HepG2 (cell line): ENCODE data around the gene HPD. TPM values are rescaled to one million over a fixed set of nuclear protein-coding genes. Genes with fewer than 3 reads are reported as not detected.

Experiments used
- AGO1 ChIP-seq: fragments of 200-400 bp; formaldehyde crosslinking; IDR thresholded peaks from 2 replicates; pipeline ENCODE4 v1.6.1; 2017; ENCODE audit warnings: mild to moderate bottlenecking, low read depth, low read length, moderate library complexity; ENCODE audit not compliant: poor library complexity, severe bottlenecking
- CENPT ChIP-seq: sonication (generic); formaldehyde crosslinking; IDR thresholded peaks from 2 replicates; pipeline ENCODE4 v1.8.0; 2022; ENCODE audit warnings: low read depth, mild to moderate bottlenecking, moderate library complexity, missing genetic modification reagents
- E2F2 ChIP-seq: sonication (generic); formaldehyde crosslinking; IDR thresholded peaks from 2 replicates; pipeline ENCODE4 v1.4.0; 2020; ENCODE audit warnings: missing genetic modification reagents, borderline replicate concordance
- HNF1B ChIP-seq: sonication (generic); formaldehyde crosslinking; IDR thresholded peaks from 2 replicates; pipeline ENCODE4 v1.5.1; 2020; ENCODE audit warnings: mild to moderate bottlenecking, moderate library complexity, missing genetic modification reagents
- MIXL1 ChIP-seq: IDR thresholded peaks from 2 replicates; pipeline ENCODE4 v1.6.1; 2016
- MNT ChIP-seq: fragments of 450-650 bp; IDR thresholded peaks from 2 replicates; pipeline ENCODE4 v1.6.1; 2016
- PAX8 ChIP-seq: sonication (generic); formaldehyde crosslinking; IDR thresholded peaks from 2 replicates; pipeline ENCODE4 v1.8.0; 2022; ENCODE audit warnings: mild to moderate bottlenecking, missing genetic modification reagents, borderline replicate concordance
- RFXANK ChIP-seq: IDR thresholded peaks from 2 replicates; pipeline ENCODE4 v1.6.1; 2016
- SRSF4 ChIP-seq: fragments of 200-400 bp; formaldehyde crosslinking; IDR thresholded peaks from one replicate; pipeline ENCODE4 v1.6.1; 2018; ENCODE audit warnings: mild to moderate bottlenecking, low read depth, low read length, moderate library complexity; ENCODE audit not compliant: poor library complexity, severe bottlenecking
- SRY ChIP-seq: sonication (generic); formaldehyde crosslinking; IDR thresholded peaks from 2 replicates; pipeline ENCODE4 v1.8.0; 2022; ENCODE audit warnings: mild to moderate bottlenecking, missing genetic modification reagents
- TERF1 ChIP-seq: sonication (generic); formaldehyde crosslinking; IDR thresholded peaks from 2 replicates; pipeline ENCODE4 v1.8.0; 2022; ENCODE audit warnings: mild to moderate bottlenecking, missing genetic modification reagents, moderate library complexity
- TFAP4 ChIP-seq: sonication (generic); IDR thresholded peaks from 2 replicates; pipeline ENCODE4 v1.6.1; 2016; ENCODE audit warnings: low read depth, borderline replicate concordance
- U2AF2 ChIP-seq: fragments of 200-400 bp; formaldehyde crosslinking; IDR thresholded peaks from 2 replicates; pipeline ENCODE4 v1.6.1; 2017; ENCODE audit warnings: low read depth, mild to moderate bottlenecking, low read length
- ZNF10 ChIP-seq: sonication (generic); formaldehyde crosslinking; IDR thresholded peaks from 2 replicates; pipeline ENCODE4 v1.4.0; 2020; ENCODE audit warnings: mild to moderate bottlenecking, low read depth, missing genetic modification reagents, borderline replicate concordance
- ZNF101 ChIP-seq: sonication (generic); formaldehyde crosslinking; IDR thresholded peaks from 2 replicates; pipeline ENCODE4 v1.4.0; 2020; ENCODE audit warnings: mild to moderate bottlenecking, low read depth, missing genetic modification reagents, borderline replicate concordance
- ZNF292 ChIP-seq: sonication (generic); formaldehyde crosslinking; IDR thresholded peaks from 2 replicates; pipeline ENCODE4 v1.8.1; 2022; ENCODE audit warnings: mild to moderate bottlenecking, low read depth, missing genetic modification reagents, borderline replicate concordance
- ZNF296 ChIP-seq: sonication (generic); formaldehyde crosslinking; conservative IDR thresholded peaks from 2 replicates; pipeline ENCODE4 v1.5.0; 2020; ENCODE audit warnings: mild to moderate bottlenecking, missing genetic modification reagents
- ZNF501 ChIP-seq: sonication (generic); formaldehyde crosslinking; IDR thresholded peaks from 2 replicates; pipeline ENCODE4 v1.5.1; 2020; ENCODE audit warnings: mild to moderate bottlenecking, moderate library complexity, missing genetic modification reagents
- ZNF737 ChIP-seq: sonication (generic); formaldehyde crosslinking; IDR thresholded peaks from 2 replicates; pipeline ENCODE4 v1.5.0; 2020; ENCODE audit warnings: missing genetic modification reagents, mild to moderate bottlenecking, borderline replicate concordance
- ZNF761 ChIP-seq: sonication (generic); formaldehyde crosslinking; conservative IDR thresholded peaks from 2 replicates; pipeline ENCODE4 v1.4.0; 2020; ENCODE audit warnings: mild to moderate bottlenecking, missing genetic modification reagents
- ZNF878 ChIP-seq: sonication (generic); formaldehyde crosslinking; IDR thresholded peaks from 2 replicates; pipeline ENCODE4 v1.8.1; 2023; ENCODE audit warnings: mild to moderate bottlenecking, missing genetic modification reagents, moderate library complexity
- ZSCAN21 ChIP-seq: sonication (generic); formaldehyde crosslinking; IDR thresholded peaks from 2 replicates; pipeline ENCODE4 v1.8.0; 2022; ENCODE audit warnings: mild to moderate bottlenecking, missing genetic modification reagents, moderate library complexity, borderline replicate concordance
- polyA plus RNA-seq, 8 experiments: library from polyadenylated mRNA; depleted of rRNA in 3 of 8; stranded (reverse) in 7 of 8; unstranded in 1 of 8; fragments of >200 nt; fragmentation: Illumina TruSeq in 4 of 8; extraction: Trizol in 4 of 8; gene quantifications; 2 replicates each; pipeline versions ENCODE4 v1.2.1 to v1.2.3, GENCODE V29; 2011 to 2016; ENCODE audit warnings: low read depth in 4 of 8, missing spikeins in 1 of 8, mixed read lengths in 1 of 8; ENCODE audit not compliant: insufficient read depth in 1 of 8
- total RNA-seq, 5 experiments: library from RNA; depleted of rRNA; stranded (reverse); fragments of >200 nt; fragmentation: Illumina TruSeq; extraction: Trizol; gene quantifications; 2 replicates each; pipeline ENCODE4 v1.2.3, GENCODE V29; 2016; ENCODE audit warnings: low read depth in 1 of 5

Gene HPD
- total and polyA plus RNA-seq, 2 of the 13 experiments (the other 11 are each of a cell fraction or from before 2014, with no cell fraction given) = 120 to 195 TPM

- TF ChIP-seq AGO1 = no peak
- peak; percentile 83; the same call in 1 of the 2 replicates for TF ChIP-seq ZNF292 (CRISPR knock-in tag)
- TF ChIP-seq TFAP4 = peak; percentile 55; the same call in 1 of the 2 replicates
- TF ChIP-seq HNF1B = peak; percentile 69
- no peak for TF ChIP-seq SRY (CRISPR knock-in tag)
- TF ChIP-seq MIXL1 (CRISPR knock-in tag) = peak; percentile 48; the same call in 1 of the 2 replicates
- TF ChIP-seq ZNF101 = no peak
- TF ChIP-seq U2AF2 = no peak
- TF ChIP-seq MNT = no peak
- TF ChIP-seq PAX8 (CRISPR knock-in tag) = no peak
- no peak for TF ChIP-seq ZNF878 (CRISPR knock-in tag)
- no peak; the same call in 1 of the 2 replicates for TF ChIP-seq ZNF761
- no peak for TF ChIP-seq ZNF296 (CRISPR knock-in tag)
- no peak for TF ChIP-seq TERF1 (CRISPR knock-in tag)
- TF ChIP-seq ZSCAN21 (CRISPR knock-in tag) = no peak
- TF ChIP-seq RFXANK (CRISPR knock-in tag) = no peak
- TF ChIP-seq SRSF4 = no peak
- TF ChIP-seq ZNF501 = peak; percentile 13; the same call in 1 of the 2 replicates
- no peak for TF ChIP-seq ZNF10 (CRISPR knock-in tag)
- TF ChIP-seq E2F2 (CRISPR knock-in tag) = 0 out of 2 replicates have a peak, but pooled peaks have one; percentile 22
- TF ChIP-seq ZNF737 (CRISPR knock-in tag) = no peak
- no peak for TF ChIP-seq CENPT
These were observed 1.1 kb downstream of the HPD start (continued) for GRCh38 chr12:121857322-121858246.
